Gastrocnemius medialis (tissue), 4 donors: Measurements from ENCODE around the gene MINDY4B. TPM values are rescaled to one million over a fixed set of nuclear protein-coding genes. Genes with fewer than 3 reads are reported as not detected.
A peak's percentile ranks its signal among the peaks of the same experiment; 100 is the strongest.

ENCODE experiments used
- ATAC-seq, 2 donors: fragments of 150-250 bp; one replicate each; pipeline ENCODE4 v1.9.1; 2016
- DNase-seq, 2 donors: peaks; one replicate each; pipeline ENCODE4 v3.0.0-alpha.2; 2019
- H3K27ac ChIP-seq, 4 donors: fragments of 200-600 bp; sonication (generic); 1 replicate in 1 of 4; 2 replicates in 3 of 4; pipeline ENCODE4 v1.5.1; 2016 to 2018; ENCODE audit warnings: mild to moderate bottlenecking in 2 of 4, moderate library complexity in 1 of 4
- H3K27me3 ChIP-seq, 3 donors: fragments of 200-600 bp; sonication (generic) in 2 of 3; 1 replicate in 1 of 3; 2 replicates in 2 of 3; pipeline versions ENCODE4 v1.5.1 to v1.6.0; 2016 to 2019; ENCODE audit warnings: mild to moderate bottlenecking in 1 of 3, moderate library complexity in 1 of 3
- H3K36me3 ChIP-seq, 2 donors: fragments of 200-600 bp; sonication (generic) in 1 of 2; one replicate each; pipeline ENCODE4 v1.5.1; 2017 to 2018
- H3K4me1 ChIP-seq, 2 donors: fragments of 200-600 bp; sonication (generic) in 1 of 2; one replicate each; pipeline ENCODE4 v1.5.1; 2016 to 2017; ENCODE audit warnings: mild to moderate bottlenecking in 2 of 2
- H3K4me3 ChIP-seq, 4 donors: fragments of 200-600 bp; sonication (generic) in 3 of 4; 1 replicate in 1 of 4; 2 replicates in 3 of 4; pipeline ENCODE4 v1.5.1; 2016 to 2019; ENCODE audit warnings: mild to moderate bottlenecking in 2 of 4
- H3K9me3 ChIP-seq, 3 donors: fragments of 200-600 bp; sonication (generic) in 2 of 3; 1 replicate in 1 of 3; 2 replicates in 2 of 3; pipeline ENCODE4 v1.5.1; 2016 to 2019
- CTCF ChIP-seq, 5 experiments: fragments of 450-650 bp in 3 of 5; fragments of 200-600 bp in 2 of 5; sonication (generic) in 2 of 5; IDR thresholded peaks in 4 of 5; conservative IDR thresholded peaks in 1 of 5; 1 replicate in 4 of 5; 2 replicates in 1 of 5; pipeline ENCODE4 v1.5.1; 2016 to 2019; ENCODE audit warnings: antibody characterized with exemption in 5 of 5, mild to moderate bottlenecking in 3 of 5, moderate library complexity in 3 of 5
- POLR2A ChIP-seq, 2 donors: fragments of 450-650 bp; IDR thresholded peaks; one replicate each; pipeline ENCODE4 v1.6.1; 2017; ENCODE audit warnings: antibody characterized with exemption in 2 of 2, mild to moderate bottlenecking in 2 of 2, moderate library complexity in 2 of 2
- in situ Hi-C, 4 donors: fragments of 200-750 bp; cut with MboI; loops; one replicate each; pipeline versions ENCODE4 v1.15.0 to v1.8.0; 2017; ENCODE audit warnings: low sequenced_read_pairs in 4 of 4
- intact Hi-C: fragments of 100-400 bp; cut with DNase I; formaldehyde crosslinking; loops from one replicate; pipeline ENCODE4 v1.15.1; 2023; ENCODE audit warnings: low total_unique reads
- total RNA-seq, 4 donors: library from RNA; depleted of rRNA; stranded (reverse); fragments of >200 nt; gene quantifications; one replicate each; pipeline versions ENCODE4 v1.1.0 to v1.2.3, GENCODE V29; 2016

The MINDY4B gene
- total RNA-seq, 4 donors from 2014 or later, result not detected

GRCh38 chr3:150912501-150912900 lies 7.3 kb upstream of the MINDY4B start:
- in situ Hi-C loops, result loop anchor here in 1 of 4 donors (25.0 kb wide), 1 partner anchor 225 kb away; no protein-coding TSS in a partner anchor
- no peak for ATAC-seq

GRCh38 chr3:150911771-150912170 lies 6.5 kb upstream of the MINDY4B start:
- ATAC-seq (no peak), DNase-seq (no peak)
- Histone ChIP-seq H3K36me3 (no peaks in the 10 kb centered on the region), H3K4me1 (peaks cover 0 to 6% of the 10 kb centered on the region in 2 donors), H3K4me3 (no peak overlapping the region), H3K27ac (no peak overlapping the region), H3K27me3 (no peaks in the 10 kb centered on the region), H3K9me3 (no peaks in the 10 kb centered on the region)
- in situ Hi-C loops (loop anchor here in 1 of 4 donors (25.0 kb wide), 1 partner anchor 226 kb away; no protein-coding TSS in a partner anchor), intact Hi-C loops (no loop called here)
- TF ChIP-seq CTCF (IDR thresholded peaks at IDR 0.05 in 4 of 5, conservative IDR thresholded peaks at IDR 0.05 in 1 of 5) (no peak), POLR2A (IDR thresholded peaks at IDR 0.05) (no peak)

More at GRCh38 chr3:150912501-150912900, 7.3 kb upstream of the MINDY4B start:
- intact Hi-C loops, result no loop called here
- Histone ChIP-seq H3K27ac (peak overlapping the region in 1 of 4 donors; percentile 29), H3K4me3 (no peak overlapping the region), H3K9me3 (no peaks in the 10 kb centered on the region), H3K4me1 (peaks cover 0 to 6% of the 10 kb centered on the region in 2 donors), H3K36me3 (no peaks in the 10 kb centered on the region), H3K27me3 (no peaks in the 10 kb centered on the region)
- no peak for DNase-seq
- TF ChIP-seq CTCF (IDR thresholded peaks at IDR 0.05 in 4 of 5, conservative IDR thresholded peaks at IDR 0.05 in 1 of 5) (no peak), POLR2A (IDR thresholded peaks at IDR 0.05) (no peak)

DNA sequence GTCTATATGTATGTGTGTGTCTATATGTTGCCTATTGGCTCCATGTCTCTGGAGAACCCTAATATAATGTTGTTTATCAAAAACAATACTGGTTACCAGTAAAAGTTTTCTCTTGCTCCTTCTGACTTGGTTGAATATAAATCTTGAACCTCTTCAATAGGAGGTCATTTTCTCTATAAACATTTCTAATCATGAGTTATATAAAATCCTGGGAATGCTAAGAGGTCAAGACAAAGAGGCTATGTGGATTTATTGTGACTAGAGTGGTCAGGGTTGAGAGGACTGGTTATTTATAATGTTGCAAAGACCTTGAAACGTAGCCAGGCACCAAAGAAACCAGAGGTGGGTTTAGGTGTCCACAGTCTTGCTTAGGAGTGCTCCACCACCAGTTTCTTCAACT lies 1.2 kb upstream of the MINDY4B start:
- no peak overlapping the region for H3K27ac ChIP-seq
- in situ Hi-C loops (loop anchor here in 1 of 4 donors (25.0 kb wide), 1 partner anchor 231 kb away; no protein-coding TSS in a partner anchor), intact Hi-C loops (no loop called here)
- no peak overlapping the region for H3K4me3 ChIP-seq
- H3K4me1 ChIP-seq, result no peaks in the 10 kb centered on the region
- no peak for TF ChIP-seq CTCF (IDR thresholded peaks at IDR 0.05 in 4 of 5, conservative IDR thresholded peaks at IDR 0.05 in 1 of 5)
- no peak for TF ChIP-seq POLR2A (IDR thresholded peaks at IDR 0.05)
- DNase-seq, result no peak
- no peak for ATAC-seq
- no peaks in the 10 kb centered on the region for H3K36me3 ChIP-seq
- no peaks in the 10 kb centered on the region for H3K27me3 ChIP-seq
- no peaks in the 10 kb centered on the region for H3K9me3 ChIP-seq

DNA sequence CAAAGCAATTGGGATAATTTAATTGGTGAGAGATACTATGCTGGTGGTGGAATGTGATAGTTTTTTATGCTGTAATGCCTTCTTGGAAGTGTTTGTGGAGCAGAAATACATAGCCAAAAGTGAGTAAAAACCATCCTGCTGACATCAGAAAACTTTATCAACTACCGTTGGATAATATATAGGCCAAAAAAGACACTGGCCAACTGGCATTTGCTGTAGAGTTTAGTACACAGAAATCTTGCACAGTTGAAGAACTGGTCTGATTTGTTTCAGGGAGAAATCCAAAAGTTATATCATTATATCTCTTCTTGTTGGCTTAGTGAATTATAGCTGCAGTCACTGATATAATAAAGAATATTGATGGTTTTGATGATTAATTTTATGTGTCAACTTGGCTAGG lies 507 bp upstream of the MINDY4B start:
- TF ChIP-seq POLR2A (IDR thresholded peaks at IDR 0.05), result no peak
- TF ChIP-seq CTCF (IDR thresholded peaks at IDR 0.05 in 4 of 5, conservative IDR thresholded peaks at IDR 0.05 in 1 of 5), result no peak
- intact Hi-C loops (no loop called here), in situ Hi-C loops (loop anchor here in 1 of 4 donors (25.0 kb wide), 1 partner anchor 232 kb away; no protein-coding TSS in a partner anchor)
- Histone ChIP-seq H3K27me3 (no peaks in the 10 kb centered on the region), H3K27ac (no peak overlapping the region), H3K36me3 (no peaks in the 10 kb centered on the region), H3K4me3 (no peak overlapping the region), H3K9me3 (no peaks in the 10 kb centered on the region), H3K4me1 (no peaks in the 10 kb centered on the region)
- ATAC-seq (no peak), DNase-seq (no peak)

DNA sequence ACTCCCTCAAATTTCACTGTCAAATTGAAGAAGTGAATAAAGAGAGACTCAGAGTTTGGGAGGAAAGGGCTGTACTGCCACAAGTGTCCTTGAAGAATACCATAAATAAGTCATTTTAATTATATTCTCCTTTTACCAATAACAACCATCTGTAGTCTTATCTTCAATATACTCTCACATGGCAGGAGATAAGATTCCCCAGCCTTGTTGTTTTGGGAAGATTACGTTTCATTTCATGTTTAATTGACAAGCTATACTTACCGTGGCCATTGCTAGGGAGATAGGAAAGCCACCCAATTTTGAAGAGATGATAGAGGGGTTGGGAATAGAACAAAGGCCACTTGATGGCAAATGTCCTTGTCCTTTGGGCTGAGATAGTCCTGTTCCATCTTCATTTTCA lies 2.3 kb downstream of the MINDY4B start:
- no peaks in the 10 kb centered on the region for H3K9me3 ChIP-seq
- intact Hi-C loops (no loop called here), in situ Hi-C loops (loop anchor here in 1 of 4 donors (25.0 kb wide), 1 partner anchor 234 kb away; no protein-coding TSS in a partner anchor)
- H3K27me3 ChIP-seq, result no peaks in the 10 kb centered on the region
- H3K27ac ChIP-seq, result no peak overlapping the region
- H3K4me1 ChIP-seq, result no peaks in the 10 kb centered on the region
- no peak overlapping the region for H3K4me3 ChIP-seq
- DNase-seq (no peak), ATAC-seq (no peak)
- H3K36me3 ChIP-seq, result no peaks in the 10 kb centered on the region
- no peak for TF ChIP-seq POLR2A (IDR thresholded peaks at IDR 0.05)
- no peak for TF ChIP-seq CTCF (IDR thresholded peaks at IDR 0.05 in 4 of 5, conservative IDR thresholded peaks at IDR 0.05 in 1 of 5)
